ENCODE results near the gene CMTM6. TPM values are rescaled to one million over a fixed set of nuclear protein-coding genes. Genes with fewer than 3 reads are reported as not detected.

CMTM6 gene
- total RNA-seq, 2 donors from 2014 or later: 79.8 to 237 TPM

DNA sequence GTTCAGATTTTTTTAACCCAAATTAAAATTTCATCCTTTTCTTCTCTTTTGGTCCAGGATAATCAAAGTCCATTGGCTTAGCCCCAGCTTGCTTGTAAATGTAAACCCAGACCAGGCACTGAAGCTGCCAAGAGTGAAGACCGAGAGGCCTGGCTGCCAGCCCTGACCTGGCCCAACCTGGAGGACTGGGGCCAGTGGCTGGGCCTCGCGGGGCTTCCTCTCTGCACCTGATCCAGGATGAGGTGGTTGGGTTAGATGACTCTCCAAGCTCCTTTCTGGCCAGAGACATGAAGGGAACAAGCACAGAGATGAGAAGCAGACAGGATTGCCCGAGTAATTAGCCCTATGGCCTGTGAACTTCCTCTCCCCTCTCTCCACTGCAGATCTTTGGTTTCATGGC, 50.6 kb downstream of the CMTM6 start:
- no peak overlapping the region for H3K4me3 ChIP-seq
- TF ChIP-seq CTCF (IDR thresholded peaks at IDR 0.05) (no peak), POLR2A (IDR thresholded peaks at IDR 0.05) (no peak), POLR2AphosphoS5 (IDR thresholded peaks at IDR 0.05) (no peak)
- no peaks in the 10 kb centered on the region for H3K4me1 ChIP-seq (replicated peaks)
- no peaks in the 10 kb centered on the region for H3K9me3 ChIP-seq
- 74% methylated on average over 4 of the region's 4 CpGs for WGBS
- intact Hi-C loops (cut with DNase I): no loop called here
- no peak overlapping the region for H3K27ac ChIP-seq
- no peak for DNase-seq (ENCODE audit: low spot score)
- H3K27me3 ChIP-seq (replicated peaks; ENCODE audit: insufficient read depth): no peaks in the 10 kb centered on the region
- H3K36me3 ChIP-seq: no peaks in the 10 kb centered on the region

DNA sequence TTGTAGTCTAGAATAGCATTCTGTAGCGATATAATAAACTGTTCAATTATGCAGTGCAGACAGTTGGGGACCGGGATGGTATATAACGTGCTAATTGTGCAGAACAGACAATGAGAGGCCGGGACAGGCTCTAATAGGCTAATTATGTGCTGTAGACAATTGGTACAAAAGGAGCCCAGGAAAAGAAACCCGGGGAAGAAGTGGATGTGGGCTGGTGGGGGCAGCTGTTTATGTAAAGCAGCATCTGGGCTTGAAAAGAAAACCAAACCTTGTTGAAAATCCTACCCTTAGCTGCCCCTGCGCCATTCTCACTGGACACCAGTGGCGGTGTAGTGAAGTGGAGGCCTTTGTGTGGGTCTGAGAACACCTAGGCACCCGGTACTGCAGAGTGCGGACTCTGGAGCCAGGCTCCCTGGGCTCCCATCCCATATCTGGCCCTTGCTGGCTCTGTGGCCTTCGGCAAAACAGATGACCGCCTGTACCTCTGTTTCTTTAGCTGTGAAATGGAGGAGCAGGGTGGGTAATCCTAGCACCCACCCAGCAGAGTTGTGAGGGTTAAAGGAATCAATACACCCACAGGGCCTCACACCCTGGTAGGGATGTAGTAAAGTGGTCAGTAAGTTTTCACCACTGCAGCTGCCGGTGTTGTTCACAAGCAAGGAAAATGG, 51.5 kb downstream of the CMTM6 start:
- no peaks in the 10 kb centered on the region for H3K36me3 ChIP-seq
- no peak for DNase-seq (ENCODE audit: low spot score)
- intact Hi-C loops (cut with DNase I): no loop called here
- H3K9me3 ChIP-seq: no peaks in the 10 kb centered on the region
- TF ChIP-seq CTCF (IDR thresholded peaks at IDR 0.05) (no peak), POLR2AphosphoS5 (IDR thresholded peaks at IDR 0.05) (no peak), POLR2A (IDR thresholded peaks at IDR 0.05) (no peak)
- H3K4me3 ChIP-seq: no peak overlapping the region
- no peaks in the 10 kb centered on the region for H3K4me1 ChIP-seq (replicated peaks)
- no peak overlapping the region for H3K27ac ChIP-seq
- H3K27me3 ChIP-seq (replicated peaks; ENCODE audit: insufficient read depth): no peaks in the 10 kb centered on the region
- WGBS: 91% methylated on average over 12 of the region's 12 CpGs

- TF ChIP-seq POLR2AphosphoS5 (IDR thresholded peaks at IDR 0.05): no peak
- no peak for TF ChIP-seq CTCF (IDR thresholded peaks at IDR 0.05)
- TF ChIP-seq POLR2A (IDR thresholded peaks at IDR 0.05): no peak
- Histone ChIP-seq H3K4me3 (no peak overlapping the region), H3K9me3 (no peaks in the 10 kb centered on the region), H3K4me1 (replicated peaks) (no peaks in the 10 kb centered on the region), H3K27ac (no peak overlapping the region), H3K36me3 (no peaks in the 10 kb centered on the region), H3K27me3 (replicated peaks; ENCODE audit: insufficient read depth) (no peaks in the 10 kb centered on the region)
- intact Hi-C loops (cut with DNase I): no loop called here
- no peak for DNase-seq (ENCODE audit: low spot score)
- 87% methylated on average over 2 of the region's 2 CpGs for WGBS
Observed at GRCh38 chr3:32450426-32450825, 52.2 kb downstream of the CMTM6 start.

- no peak overlapping the region for H3K27ac ChIP-seq
Observed at GRCh38 chr3:32449691-32450090, 53.0 kb downstream of the CMTM6 start.

More at GRCh38 chr3:32449691-32450090, 53.0 kb downstream of the CMTM6 start:
- Histone ChIP-seq H3K36me3 (no peaks in the 10 kb centered on the region), H3K9me3 (no peaks in the 10 kb centered on the region), H3K4me1 (replicated peaks) (no peaks in the 10 kb centered on the region), H3K27me3 (replicated peaks; ENCODE audit: insufficient read depth) (no peaks in the 10 kb centered on the region), H3K4me3 (no peak overlapping the region)
- no peak for TF ChIP-seq CTCF (IDR thresholded peaks at IDR 0.05)
- TF ChIP-seq POLR2A (IDR thresholded peaks at IDR 0.05): no peak
- TF ChIP-seq POLR2AphosphoS5 (IDR thresholded peaks at IDR 0.05): no peak
- intact Hi-C loops (cut with DNase I): no loop called here
- DNase-seq (ENCODE audit: low spot score): no peak
- WGBS: 96% methylated on average over 3 of the region's 3 CpGs

All from prostate gland (tissue), 2 donors.